HG02610 (cell line): ENCODE measurements around the gene CCDC175.

ENCODE experiments used
- ATAC-seq: cut with Tn5 transposase; IDR thresholded peaks from one replicate; pipeline ENCODE4 v1.9.1; 2021; ENCODE audit warnings: mild to moderate bottlenecking, moderate library complexity; ENCODE audit not compliant: unreplicated experiment

Gene CCDC175

DNA sequence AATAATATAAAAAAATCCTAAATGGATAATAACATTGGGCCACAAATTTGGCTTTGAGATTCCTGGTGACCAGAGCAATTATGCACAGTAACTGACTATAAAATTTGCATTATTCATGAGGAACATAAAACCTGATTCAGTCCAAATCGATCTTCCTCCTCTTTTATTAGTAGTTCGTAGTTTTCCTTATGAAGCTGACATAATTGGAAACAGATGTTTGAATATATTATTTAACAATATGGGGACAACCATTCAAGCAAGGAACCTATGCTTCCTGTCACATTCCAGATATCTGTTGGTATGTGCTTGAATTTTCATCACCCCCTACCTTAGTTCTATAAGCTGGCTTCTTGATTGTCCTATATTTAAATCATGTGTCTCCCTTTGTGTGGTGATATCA is 34.9 kb downstream of the CCDC175 start:
- ATAC-seq: no peak

DNA sequence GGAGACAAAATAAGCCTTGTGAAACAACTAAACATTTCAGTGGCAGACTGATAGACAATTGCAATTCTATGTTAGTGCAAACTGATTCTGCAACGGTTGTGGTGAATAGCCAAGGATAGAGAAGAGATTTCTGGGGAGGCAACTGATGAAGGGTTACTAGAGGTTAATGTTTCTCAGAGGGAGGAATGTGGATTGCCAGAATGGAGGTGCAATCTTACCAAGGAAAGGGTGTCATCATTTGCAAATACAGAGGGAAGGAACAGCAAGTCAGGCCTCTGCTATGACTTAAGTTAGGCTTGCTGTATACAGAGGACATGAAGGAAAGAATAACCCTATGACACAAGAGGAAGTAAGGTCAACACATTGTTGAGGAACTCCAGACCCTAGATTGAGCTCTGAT is 35.8 kb downstream of the CCDC175 start:
- ATAC-seq: no peak

DNA sequence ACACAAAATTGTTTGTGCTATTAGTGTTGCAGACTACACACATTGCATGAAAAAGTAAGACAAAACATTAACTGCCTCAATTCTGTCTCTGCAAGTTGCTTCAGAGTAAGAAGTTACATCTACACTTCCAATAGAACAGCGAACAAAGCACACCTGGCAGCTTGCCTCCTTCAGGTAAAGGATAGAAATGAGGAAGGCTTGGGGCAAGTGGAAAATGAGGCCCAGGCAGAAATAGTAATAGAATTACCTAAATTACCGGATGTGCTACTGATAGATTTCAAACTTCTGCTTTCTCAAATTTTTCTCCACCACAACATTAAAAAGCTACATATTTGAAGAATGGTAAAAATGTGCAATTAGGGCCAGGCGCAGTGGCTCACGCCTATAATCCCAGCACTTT is 37.7 kb downstream of the CCDC175 start:
- ATAC-seq: no peak

DNA sequence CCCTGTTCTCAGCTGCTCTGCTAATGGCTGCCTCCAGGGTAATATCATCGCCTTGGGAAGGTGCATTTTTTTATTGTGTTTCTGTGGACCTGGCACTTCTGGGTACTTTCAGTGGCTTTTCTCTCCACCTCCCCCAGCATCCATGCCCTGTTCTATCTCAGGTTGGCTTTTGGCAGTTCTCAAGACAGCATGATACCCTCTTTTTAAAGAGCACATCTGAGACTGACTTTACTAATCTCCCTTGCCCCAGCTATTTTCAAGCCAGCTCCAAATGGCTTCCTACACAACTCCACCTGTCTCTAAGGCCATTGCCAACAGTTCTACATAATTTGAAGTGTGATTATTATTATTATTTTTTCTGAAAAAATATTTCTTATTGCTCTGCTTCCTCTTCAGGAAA is 39.1 kb downstream of the CCDC175 start:
- no peak for ATAC-seq

DNA sequence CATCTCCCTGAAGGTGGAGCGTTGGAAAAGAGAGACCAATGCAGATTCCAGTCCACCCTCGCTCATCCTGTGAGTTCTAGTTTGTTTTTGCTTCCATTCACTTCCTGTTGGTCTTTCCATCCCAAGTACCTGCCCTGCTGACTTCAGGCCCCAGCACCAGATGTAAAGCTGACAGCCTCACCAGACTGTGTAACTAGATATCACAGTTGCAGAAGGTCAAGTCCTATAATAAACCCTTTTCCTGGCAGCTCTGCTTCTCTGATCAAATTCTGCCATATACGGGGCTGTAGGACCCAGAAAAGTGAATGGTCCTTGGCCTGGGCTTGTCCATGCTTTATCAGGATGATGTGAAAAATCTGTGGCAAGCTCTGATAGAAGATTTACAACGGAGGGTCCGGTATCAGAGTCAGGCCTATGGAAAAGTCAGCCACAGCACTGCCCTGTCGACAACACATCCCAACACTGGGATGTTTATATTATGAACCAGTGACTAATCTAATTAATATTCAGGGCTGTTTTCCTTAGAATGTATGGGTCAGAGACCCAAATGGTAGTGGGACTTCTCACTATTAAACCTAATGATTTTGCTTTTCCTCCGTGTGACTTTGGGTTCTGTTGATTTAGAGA is 42.1 kb downstream of the CCDC175 start:
- no peak for ATAC-seq

DNA sequence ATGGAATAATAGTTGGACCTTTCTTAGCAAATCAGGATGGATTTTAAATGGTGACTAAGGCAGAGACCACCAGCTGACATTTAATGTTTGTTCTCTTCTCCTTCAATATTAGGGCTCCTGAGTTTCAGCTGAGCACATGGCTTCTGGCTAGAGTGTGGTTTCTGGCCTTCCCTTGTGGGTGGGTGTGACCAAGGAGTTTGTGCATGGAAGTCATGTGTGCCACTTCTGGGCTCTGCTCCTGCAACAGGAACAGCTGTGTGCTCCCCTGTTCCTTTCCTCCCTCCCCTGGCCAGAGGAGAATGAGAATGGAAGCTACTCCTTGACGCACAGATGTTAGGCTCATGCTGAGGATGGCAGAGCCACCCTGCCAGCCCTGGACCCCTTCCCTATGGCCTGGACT is 44.2 kb downstream of the CCDC175 start:
- ATAC-seq: no peak

DNA sequence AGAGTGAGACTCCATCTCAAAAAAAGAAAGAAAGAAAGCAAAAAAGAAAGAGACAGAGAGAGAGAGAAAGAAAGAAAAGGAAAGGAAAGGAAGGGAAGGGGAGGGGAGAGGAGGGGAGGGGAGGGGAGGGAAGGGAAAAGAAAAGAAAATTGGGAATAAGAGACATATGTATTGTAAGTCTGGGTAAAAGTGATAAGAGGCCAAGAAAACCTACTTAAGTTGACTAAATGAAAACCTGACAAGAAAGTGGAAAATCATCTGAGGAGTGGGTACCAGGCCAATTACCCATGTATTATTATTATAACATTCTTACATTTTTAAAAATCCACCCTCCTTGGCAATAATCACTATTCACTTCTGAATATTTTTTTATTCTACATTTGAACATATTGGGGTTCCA is 46.3 kb downstream of the CCDC175 start:
- ATAC-seq: no peak

DNA sequence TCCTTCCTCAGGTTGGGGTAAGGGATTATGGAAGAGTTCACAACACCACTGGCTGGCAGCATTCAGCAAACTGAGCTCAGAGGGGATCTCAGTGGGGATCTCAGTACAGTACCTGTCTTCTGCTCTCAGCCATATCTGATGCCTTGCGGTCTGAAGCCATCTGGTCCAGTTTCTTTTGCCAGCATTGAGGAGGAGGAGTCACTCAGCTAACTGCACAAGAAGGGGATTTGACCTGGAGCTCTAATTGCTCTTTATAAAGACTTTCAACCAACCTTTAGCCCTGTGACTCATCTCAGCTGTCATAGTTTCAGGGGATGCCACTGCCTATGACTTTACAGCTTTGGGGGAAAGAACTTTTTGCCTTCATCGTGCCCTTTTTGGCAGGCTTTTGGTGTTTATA is 47.4 kb downstream of the CCDC175 start:
- ATAC-seq: no peak

DNA sequence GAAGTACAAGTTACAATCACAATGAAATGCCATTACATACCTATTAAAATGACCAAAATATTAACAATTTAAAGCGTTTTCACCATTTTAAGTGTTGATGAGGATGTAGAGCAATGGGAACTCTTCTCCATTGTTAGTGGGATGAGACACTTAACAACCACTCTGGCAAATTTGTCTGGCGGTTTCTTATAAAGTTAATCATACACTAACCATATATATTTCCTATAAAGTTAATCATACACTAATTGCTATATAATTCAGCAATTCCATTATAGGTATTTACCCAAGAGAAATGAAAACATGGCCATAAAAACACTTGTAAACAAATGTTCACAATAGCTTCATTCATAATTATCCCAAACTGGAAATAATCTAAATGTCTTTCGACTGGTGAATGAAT is 56.4 kb downstream of the CCDC175 start:
- ATAC-seq: no peak

DNA sequence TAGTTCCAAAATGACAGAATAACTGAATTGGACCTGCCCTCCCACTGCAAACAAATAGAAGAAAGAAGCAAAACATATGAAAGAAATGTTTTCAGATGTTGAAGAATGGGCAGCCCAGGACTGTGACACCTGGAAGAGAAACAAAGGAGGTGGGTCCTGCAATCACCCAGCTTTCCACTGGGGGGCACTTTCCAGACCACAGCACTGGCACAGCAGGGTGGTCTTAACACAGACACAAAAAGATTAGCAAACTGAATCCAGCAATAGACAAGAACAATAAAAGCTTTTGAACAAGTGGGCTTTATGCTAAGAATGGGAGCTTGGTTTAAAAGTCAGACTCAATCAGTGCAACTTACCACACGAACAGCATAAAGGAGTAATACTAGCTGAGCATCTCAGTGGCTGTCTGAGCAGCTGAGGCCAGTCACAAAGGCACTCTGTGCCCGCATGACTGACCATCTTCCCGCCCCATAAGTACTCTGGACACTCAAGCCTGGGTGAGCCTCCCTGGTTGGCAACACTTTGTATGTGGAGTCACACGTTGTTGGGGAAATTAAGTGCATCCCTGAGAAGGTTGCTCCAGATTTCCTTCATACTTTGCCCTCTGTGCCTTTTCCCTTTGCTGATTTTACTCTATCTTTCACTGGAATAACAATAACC is 64.6 kb downstream of the CCDC175 start:
- no peak for ATAC-seq

DNA sequence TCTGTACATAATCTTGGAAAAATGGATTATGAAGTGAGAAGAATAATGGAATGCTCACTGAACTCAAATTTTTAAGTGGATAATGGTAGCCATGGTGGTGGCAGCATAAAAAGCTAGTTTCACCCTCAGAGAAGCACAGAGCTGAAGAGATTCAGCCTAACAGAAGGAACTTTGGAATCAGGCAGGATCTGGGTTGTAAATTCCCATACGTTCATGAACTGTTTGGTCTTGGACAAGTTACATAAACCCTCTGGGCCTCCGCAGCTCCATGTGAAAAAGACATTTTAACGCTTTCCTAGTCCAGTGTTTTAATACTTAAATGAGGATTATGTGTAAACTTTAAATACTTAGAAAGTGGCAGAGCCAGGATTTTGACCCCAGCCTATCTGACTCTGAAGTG is 65.6 kb downstream of the CCDC175 start:
- no peak for ATAC-seq

DNA sequence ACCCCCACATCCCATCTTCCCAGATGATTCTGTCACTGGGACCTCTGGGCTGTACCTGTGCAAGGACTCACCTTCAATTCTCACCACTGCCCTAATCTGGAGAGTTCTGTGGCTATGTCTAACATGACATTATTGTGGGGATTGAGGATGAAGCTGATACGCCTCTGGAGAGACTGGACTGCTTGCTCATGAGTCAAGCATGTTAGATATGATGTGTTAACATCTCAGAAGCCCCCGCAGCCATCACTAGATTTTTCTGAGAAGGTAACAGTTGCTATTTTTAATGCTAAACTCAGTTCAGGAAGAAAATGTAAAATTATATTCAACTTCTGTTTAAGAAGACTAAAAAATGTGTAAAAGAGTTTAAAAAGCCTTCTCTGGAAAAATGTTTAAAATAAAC is 66.6 kb downstream of the CCDC175 start:
- no peak for ATAC-seq

DNA sequence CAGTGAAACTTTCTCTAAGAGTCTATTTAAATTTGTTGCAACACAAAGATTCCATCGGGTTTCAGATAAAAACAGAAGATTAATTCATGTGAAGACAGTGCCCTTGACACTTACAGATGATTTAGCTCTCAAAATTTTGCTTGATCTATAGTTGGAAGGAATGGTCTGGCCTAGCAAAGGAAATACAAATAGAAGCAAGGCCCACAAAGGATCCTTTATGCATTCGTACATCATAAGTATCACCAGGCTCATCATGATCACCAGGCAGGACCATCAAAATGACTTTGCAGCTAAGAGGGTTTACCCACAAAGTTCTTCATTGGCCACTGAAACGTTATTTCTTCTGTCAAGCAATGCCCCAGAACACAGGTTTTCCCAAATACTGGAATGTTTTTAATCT is 67.5 kb downstream of the CCDC175 start:
- ATAC-seq: no peak

DNA sequence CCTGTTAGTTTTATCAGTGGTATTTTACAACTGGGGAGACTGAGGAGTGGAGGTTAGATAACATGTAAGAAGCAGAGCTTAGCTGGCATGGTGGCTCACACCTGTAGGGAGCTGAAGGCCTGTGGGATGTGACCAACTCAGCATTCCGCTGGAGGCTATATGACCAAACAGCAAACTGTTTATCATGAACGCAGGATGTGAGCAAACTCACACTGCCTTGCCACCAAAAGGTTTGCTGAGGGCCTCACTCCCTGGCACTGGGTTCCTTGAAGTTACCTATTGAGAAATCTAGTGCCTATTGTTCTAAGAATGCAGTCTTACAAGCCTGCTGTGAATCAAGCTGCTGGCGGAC is 68.9 kb downstream of the CCDC175 start:
- no peak for ATAC-seq

DNA sequence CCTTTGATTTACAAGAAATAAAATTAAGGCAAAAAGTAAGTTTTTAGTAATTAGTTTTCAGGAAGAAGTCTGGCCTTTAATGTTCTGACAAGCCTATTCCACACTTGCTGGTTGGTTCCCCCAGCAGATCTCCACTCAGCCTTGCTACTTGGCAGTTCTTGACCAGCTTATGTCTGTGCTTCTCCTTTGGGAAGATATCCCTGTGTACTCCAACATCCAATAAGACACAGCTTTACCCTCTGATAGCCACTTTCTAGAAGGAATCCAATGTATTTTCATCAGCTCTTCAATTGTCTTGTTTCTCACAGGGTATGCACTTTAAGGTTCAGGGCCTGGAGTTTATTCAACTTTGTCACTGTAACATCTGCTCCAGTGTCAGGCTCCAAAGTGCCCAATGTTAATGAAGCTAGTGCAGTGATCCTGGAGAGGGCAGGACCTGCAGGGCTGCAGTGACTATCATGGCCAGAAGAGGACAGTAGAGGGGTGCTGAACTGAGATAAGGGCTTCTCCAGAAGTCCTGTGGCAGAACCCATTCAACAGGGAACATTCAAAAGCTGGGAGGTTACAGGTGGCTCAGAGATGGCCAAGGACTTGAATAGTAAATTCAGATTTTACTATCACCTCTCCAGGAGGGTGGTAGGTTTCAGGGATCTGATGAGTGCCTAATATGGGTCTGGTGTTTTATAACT is 69.4 kb downstream of the CCDC175 start:
- peak; percentile 86 for ATAC-seq

DNA sequence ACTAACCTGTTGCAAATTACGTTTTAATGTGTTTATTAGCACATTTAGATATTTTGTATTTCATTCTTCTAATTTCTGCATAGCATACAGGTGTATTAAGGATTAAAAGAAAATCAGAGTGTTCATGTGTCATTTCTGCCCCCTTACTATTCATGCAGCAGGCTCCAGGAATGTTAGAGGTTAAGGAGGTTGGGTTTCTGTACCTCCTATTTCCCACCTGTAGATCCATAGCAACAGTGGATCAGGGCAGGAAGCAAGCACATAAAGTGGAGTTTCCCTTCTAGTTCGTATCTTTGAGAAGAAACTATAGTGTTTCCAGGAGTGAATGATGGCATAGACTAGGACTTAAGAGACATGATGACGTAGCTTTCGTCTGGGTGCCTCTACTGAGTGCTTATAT is 73.4 kb downstream of the CCDC175 start:
- ATAC-seq: no peak

DNA sequence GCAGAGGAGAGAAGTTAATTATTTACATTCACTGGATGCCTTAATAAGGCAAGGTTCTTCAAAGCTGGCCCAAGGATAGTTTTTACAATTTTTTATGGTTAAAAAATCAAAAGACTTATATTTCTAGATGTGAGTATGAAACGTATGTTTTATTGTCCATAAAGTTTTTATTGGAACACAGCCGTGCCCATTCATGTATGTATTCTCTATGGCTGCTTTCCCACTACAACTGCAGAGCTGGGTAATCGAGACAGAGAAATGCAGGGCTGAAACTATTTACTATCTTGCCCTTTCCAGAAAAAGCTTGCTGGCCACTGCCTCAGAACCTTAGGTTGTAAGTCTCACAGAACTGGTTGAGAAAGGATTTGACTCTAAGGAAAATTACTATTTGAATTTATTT is 75.9 kb downstream of the CCDC175 start:
- ATAC-seq: no peak

DNA sequence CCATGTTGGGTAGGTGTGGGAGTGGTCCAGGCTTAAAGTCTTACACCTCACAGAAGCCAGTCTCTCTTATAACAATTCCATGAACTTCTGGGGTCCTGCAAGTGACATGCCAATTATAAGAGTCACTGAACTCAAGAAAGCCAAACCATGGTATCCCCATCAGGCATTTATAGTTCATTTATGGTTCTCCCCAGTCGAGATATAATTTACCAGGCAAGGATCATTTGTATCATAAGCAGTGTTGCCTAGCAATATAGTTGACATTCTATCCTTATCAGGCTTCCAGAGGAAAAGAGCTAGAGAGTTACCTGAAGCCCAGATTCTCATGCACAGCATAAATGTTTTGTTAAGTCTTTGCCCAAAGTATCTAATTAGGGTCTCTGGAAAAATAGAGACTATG is 84.2 kb downstream of the CCDC175 start:
- no peak for ATAC-seq

DNA sequence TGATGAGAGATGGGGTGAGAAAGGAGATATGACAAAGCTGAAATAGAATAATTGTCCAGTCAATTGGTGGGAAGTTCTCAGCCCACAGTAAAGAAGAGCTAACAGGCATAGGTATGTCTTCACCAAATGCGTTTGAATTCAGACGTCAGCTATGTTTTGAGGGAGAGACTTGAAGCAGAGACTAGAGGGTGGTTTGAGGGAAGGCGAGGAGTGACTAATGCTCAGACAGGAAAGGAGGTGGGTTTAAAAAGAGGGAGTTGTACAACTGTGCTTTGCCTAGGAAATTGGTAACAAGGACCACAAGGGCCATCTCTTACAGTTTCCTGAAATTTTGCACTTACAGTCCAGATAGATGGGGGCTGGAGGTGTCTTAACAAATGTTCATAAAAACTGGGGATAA is 85.9 kb downstream of the CCDC175 start:
- no peak for ATAC-seq

DNA sequence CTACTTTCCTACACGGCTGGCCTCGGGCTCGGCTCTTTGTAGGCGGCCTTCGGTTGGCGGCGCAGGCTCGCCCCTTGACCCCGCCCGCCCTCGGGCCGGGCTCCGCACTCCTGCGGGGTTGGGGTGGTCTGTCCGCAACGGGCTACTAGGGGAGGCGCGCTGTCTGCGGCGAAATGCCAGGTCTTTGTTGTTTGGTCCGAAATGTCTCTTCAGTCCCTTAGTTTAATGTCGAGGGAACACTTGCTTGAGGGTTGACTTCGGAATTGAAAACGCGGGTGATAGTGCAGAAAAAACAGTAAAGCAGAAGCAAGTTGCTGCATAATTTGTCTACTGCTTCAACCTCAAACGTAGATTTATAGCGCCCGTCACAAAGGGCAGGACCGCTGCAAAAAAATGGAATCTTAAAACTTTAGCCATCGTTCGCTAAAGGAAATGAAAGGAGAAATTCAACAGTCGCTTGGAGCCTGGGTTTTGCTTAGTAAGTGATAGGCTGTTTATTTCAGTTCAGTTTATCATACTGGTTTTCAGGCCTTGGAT is 91.9 kb downstream of the CCDC175 start:
- ATAC-seq: peak; percentile 44

DNA sequence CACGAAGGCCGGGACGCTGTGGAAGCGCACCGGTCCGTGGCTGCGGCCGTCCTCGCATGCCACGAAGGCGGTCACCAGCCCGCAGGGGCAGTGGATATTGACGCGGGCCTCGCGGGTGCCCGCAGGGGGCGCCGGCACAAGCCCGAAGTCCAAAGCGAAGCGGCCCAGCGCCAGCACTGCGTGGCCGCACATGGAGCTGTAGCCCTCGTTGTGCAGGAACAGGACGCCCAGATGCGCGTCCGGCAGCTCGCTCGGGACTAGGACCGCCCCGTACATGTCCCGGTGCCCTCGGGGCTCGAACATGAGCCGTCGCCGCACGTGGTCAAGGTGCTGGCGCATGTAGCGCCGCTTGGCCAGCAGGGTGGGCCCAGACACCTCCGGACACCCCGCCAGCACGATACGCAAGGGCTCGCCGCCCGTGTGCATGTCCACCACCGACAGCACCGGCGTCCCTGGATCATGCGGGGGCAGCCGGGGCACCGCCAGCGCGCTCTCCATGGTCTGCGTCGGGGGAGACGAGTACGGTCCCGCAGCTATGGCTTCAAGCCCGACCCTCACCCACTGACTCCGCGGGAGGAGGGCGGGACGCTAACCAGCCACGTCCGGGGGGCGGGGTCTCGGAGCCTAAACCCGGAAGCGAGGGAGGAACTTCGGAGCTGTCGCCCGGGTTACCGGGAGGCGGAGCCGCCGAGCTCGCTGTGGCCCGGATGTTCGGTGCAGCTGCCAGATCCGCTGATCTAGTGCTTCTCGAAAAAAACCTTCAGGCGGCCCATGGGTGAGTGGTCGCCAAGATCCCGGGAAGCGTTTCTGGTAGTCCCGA is 92.6 kb downstream of the CCDC175 start, which contains the start of the genes JKAMP and L3HYPDH:
TSS of gene JKAMP (plus strand) at position 699 of the 820 bp plus-strand sequence. CDS start at position 772, 73 bp downstream.
TSS of gene L3HYPDH (minus strand) at position 590 of the 820 bp plus-strand sequence. CDS start at position 498, 92 bp downstream.
- ATAC-seq: peak; percentile 89
